IgD-negative memory B cell (primary cell): ENCODE measurements around the gene OSBPL3. TPM values are rescaled to one million over a fixed set of nuclear protein-coding genes. Genes with fewer than 3 reads are reported as not detected.

Source experiments
- H3K27ac Mint-ChIP-seq, 3 donors: one replicate each; pipeline ENCODE4 v1.8.0; 2020 to 2022; ENCODE audit warnings: mild to moderate bottlenecking in 3 of 3, mixed read lengths in 3 of 3, moderate library complexity in 1 of 3
- H3K27me3 Mint-ChIP-seq: one replicate; pipeline ENCODE4 v1.8.0; 2021; ENCODE audit warnings: mixed read lengths
- H3K36me3 Mint-ChIP-seq: one replicate; pipeline ENCODE4 v1.8.0; 2020; ENCODE audit warnings: mild to moderate bottlenecking, mixed read lengths
- H3K4me1 Mint-ChIP-seq, 3 donors: one replicate each; pipeline ENCODE4 v1.8.0; 2020 to 2022; ENCODE audit warnings: mixed read lengths in 3 of 3, mild to moderate bottlenecking in 1 of 3
- H3K4me3 Mint-ChIP-seq, 4 donors: one replicate each; pipeline ENCODE4 v1.8.0; 2020 to 2022; ENCODE audit warnings: mild to moderate bottlenecking in 4 of 4, mixed read lengths in 4 of 4, moderate library complexity in 3 of 4
- H3K9me3 Mint-ChIP-seq, 3 donors: one replicate each; pipeline ENCODE4 v1.8.0; 2020 to 2021; ENCODE audit warnings: mixed read lengths in 3 of 3, mild to moderate bottlenecking in 1 of 3
- polyA plus RNA-seq: library from polyadenylated mRNA; unstranded; fragments of 300-500 nt; fragmentation: Illumina TruSeq; gene quantifications from one replicate; pipeline ENCODE4 v1.2.3, GENCODE V29; 2021

The OSBPL3 gene
- polyA plus RNA-seq, 1 donor from 2014 or later: 13.0 TPM

DNA sequence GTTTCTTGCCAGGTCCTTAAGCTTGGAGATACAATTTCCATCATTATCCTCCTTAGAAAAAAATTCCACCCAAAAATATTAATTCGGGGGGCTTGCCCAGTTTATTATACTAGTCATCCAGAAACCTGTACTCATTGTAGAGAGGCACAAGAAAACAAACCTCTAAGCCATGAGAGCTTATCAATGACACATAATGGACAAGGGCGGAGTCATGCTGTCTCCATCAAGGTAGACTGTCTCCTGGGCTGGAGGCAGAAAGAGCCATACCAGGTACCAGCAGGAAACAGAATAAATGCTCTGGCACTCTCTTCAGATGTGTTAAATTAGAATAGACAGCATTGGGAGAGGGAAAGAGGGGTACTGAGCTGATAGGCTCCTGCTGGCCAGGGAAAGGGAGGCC is 153.0 kb downstream of the OSBPL3 start:
- Mint-ChIP-seq H3K4me3 (no peak overlapping the region), H3K36me3 (peaks cover 14% of the 10 kb centered on the region), H3K4me1 (peaks cover 42 to 61% (median 58%) of the 10 kb centered on the region in 3 donors), H3K9me3 (no peaks in the 10 kb centered on the region), H3K27me3 (no peaks in the 10 kb centered on the region), H3K27ac (peak overlapping the region in 1 of 3 donors; percentile 59)

DNA sequence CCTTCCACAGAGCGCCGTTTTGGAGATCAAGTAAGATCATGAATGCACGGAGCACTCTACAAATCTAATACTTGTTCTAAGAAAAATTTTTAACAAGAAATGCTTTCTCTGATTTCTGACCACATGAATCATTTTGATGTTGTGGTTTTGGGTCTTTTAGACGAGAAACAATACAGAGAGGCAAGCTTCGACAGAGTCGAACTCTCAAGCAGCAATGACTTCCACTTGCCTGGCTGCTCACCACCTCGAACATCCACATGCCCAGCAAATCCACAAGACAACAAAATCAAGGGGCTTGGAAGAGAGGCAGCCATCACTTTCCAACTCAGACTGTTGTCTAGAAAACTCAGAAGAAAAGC is 153.3 kb downstream of the OSBPL3 start:
- Mint-ChIP-seq H3K4me3 (peak overlapping the region in 1 of 4 donors; percentile 35), H3K27me3 (no peaks in the 10 kb centered on the region), H3K9me3 (no peaks in the 10 kb centered on the region), H3K36me3 (peaks cover 14% of the 10 kb centered on the region), H3K4me1 (peaks cover 44 to 64% (median 59%) of the 10 kb centered on the region in 3 donors), H3K27ac (peak overlapping the region in 1 of 3 donors; percentile 78)

DNA sequence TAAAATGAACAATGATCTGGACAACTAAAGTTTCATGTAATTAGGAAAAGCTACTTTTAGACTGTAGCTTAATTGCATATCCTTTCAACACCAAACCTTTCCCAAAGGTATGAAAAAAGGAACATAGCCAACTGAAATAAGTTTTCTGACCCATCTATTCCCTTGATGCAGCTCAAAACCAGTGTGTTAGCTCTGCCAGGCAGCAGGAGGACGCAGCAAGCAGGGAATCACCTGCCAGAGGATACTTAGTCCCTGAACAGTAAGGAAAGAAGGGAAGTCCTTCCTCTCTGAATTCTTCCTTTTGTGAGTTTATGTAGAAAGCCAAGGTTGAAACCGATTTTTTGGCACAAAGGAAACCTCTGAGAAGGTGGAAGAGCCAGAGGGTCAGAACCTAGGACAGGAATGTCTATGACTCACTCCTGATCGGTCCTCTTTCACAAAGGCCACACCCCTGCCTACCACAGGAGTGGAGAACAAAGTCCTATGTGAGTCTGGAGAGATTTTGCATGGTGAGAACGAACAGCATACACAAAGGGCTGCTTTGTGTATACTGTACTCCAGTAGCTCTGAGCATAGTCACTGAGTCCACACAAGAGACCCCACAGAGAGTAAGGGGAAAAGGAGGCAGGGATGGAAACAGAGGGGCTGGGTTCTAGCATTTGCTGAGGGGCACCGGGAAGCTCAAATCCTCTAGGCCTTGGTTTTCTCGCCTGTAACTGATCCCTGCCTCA is 153.9 kb downstream of the OSBPL3 start:
- Mint-ChIP-seq H3K27me3 (no peaks in the 10 kb centered on the region), H3K9me3 (no peaks in the 10 kb centered on the region), H3K27ac (peak overlapping the region in 2 of 3 donors; percentile 34 to 78), H3K36me3 (peaks cover 14% of the 10 kb centered on the region), H3K4me3 (peak overlapping the region in 1 of 4 donors; percentile 35), H3K4me1 (peaks cover 47 to 63% (median 63%) of the 10 kb centered on the region in 3 donors)

DNA sequence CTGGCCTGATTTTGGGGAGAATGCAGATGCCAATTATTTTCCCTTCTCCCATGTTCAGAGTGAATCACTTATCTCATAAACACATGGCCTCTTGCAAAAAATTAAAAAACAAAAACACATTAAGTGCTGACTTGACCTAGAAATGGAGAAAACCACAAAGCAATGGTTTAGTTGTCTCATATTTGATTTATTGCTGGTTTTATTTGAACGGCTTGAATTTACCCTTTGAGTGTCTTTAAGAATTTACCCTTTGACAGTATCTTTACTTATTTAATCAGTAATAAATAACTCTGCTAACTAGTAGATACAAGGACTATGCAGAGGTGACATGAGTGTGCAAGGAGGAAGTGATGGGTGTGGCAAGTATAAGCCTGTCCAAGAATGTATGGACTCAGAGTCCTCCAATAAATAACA is 154.6 kb downstream of the OSBPL3 start:
- Mint-ChIP-seq H3K36me3 (peaks cover 14% of the 10 kb centered on the region), H3K9me3 (no peaks in the 10 kb centered on the region), H3K27me3 (no peaks in the 10 kb centered on the region), H3K4me3 (peak overlapping the region in 1 of 4 donors; percentile 65), H3K27ac (peak overlapping the region in 2 of 3 donors; percentile 34 to 78), H3K4me1 (peaks cover 50 to 65% (median 63%) of the 10 kb centered on the region in 3 donors)

DNA sequence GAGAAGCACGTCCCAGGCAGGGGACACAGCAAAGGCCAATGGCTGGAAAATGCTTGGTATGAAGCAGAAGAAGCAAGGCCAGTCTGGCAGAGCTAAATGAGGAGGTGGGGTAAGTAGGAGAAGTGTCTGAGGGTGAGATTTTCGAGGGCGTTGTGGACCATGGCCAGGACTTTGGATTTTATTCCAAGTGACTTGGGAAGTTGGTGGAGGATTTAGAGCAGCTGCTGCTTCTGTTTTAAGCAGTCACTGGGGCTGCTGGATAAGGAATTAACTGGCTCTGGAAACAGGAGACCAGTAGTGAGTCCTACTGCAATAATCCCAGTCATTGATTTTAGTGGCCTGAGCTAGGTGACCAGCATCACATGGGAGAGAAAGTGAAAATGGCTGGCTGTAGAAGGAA is 155.1 kb downstream of the OSBPL3 start:
- H3K9me3 Mint-ChIP-seq: no peaks in the 10 kb centered on the region
- H3K27ac Mint-ChIP-seq: no peak overlapping the region
- no peaks in the 10 kb centered on the region for H3K27me3 Mint-ChIP-seq
- peaks cover 55 to 70% (median 65%) of the 10 kb centered on the region in 3 donors for H3K4me1 Mint-ChIP-seq
- no peak overlapping the region for H3K4me3 Mint-ChIP-seq
- H3K36me3 Mint-ChIP-seq: peaks cover 14% of the 10 kb centered on the region

DNA sequence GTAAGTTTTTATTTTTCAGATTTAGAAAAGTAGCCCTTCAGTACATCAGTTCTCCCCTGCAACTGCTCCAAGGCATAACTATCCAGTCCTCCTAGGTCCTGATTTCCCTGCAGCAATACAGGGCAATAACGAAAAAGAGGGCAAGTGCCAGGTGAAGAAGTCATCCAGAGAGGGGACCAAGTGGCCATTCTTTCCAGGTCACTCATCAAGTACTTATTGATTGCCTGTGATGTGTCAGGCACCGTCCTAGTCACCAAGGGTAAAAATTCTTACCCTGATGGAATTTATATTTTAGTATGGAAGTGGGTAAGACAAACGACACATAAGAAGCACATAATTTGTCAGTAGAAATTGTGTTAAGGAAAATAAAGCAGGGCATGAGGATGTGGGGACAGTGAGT is 155.6 kb downstream of the OSBPL3 start:
- H3K27ac Mint-ChIP-seq: no peak overlapping the region
- H3K4me1 Mint-ChIP-seq: peaks cover 56 to 66% (median 62%) of the 10 kb centered on the region in 3 donors
- no peaks in the 10 kb centered on the region for H3K27me3 Mint-ChIP-seq
- no peaks in the 10 kb centered on the region for H3K9me3 Mint-ChIP-seq
- H3K4me3 Mint-ChIP-seq: no peak overlapping the region
- peaks cover 14% of the 10 kb centered on the region for H3K36me3 Mint-ChIP-seq

DNA sequence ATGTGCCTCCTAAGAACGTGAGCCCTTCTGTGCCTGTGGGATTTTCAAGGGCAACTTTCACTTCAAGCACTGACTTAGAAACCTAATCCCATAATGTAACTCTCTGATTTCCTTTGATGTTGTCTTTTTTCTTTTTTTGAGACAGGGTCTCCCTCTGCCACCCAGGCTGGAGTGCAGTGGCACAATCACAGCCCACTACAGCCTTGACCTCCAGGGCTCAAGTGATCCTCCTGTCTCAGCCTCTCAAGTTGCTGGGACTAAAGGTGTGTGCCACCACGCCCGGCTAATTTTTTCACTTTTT is 158.3 kb downstream of the OSBPL3 start:
- peak overlapping the region in 3 of 4 donors; percentile 67 to 78 (median 72) for H3K4me3 Mint-ChIP-seq
- no peaks in the 10 kb centered on the region for H3K27me3 Mint-ChIP-seq
- H3K9me3 Mint-ChIP-seq: no peaks in the 10 kb centered on the region
- H3K27ac Mint-ChIP-seq: peak overlapping the region; percentile 93 to 99 (median 99)
- H3K36me3 Mint-ChIP-seq: peaks cover 7% of the 10 kb centered on the region
- peaks cover 47 to 54% (median 47%) of the 10 kb centered on the region in 3 donors for H3K4me1 Mint-ChIP-seq

DNA sequence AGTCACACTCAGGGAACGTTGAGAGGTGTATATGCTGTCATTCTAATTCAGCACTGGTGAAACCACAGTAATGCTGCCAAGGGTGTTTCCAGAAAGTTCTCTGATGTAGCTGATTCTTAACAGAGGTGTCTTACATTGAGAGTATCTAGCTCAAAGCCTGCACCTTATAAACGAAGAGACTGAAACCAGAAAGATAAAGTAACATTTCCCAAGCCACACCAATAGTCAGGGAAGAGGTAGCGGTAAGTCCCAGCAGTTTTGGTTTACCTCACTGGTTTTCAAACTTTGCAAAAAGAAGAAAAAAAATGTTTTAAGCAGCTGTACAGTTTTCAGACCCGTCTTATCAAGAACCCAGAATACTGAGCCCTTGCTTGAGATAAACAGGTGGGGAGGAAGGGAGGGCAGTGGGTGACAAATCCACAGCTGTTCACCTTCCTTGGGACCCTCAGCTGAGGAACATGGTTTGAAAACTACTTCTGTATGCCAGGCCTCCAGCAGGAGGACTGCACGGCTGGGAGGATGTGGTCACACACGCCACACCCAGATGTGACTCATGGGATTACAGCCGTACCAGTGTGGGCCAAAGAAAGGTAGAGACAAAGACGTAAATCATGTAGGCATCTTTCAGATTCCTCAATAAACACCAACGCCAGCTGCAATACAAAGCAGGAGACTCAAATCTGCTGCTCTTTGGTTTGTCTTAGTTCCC is 158.8 kb downstream of the OSBPL3 start:
- no peaks in the 10 kb centered on the region for H3K27me3 Mint-ChIP-seq
- peak overlapping the region; percentile 93 to 99 (median 99) for H3K27ac Mint-ChIP-seq
- peak overlapping the region; percentile 67 to 78 (median 71) for H3K4me3 Mint-ChIP-seq
- H3K36me3 Mint-ChIP-seq: peaks cover 5% of the 10 kb centered on the region
- H3K9me3 Mint-ChIP-seq: no peaks in the 10 kb centered on the region
- H3K4me1 Mint-ChIP-seq: peaks cover 42 to 49% (median 44%) of the 10 kb centered on the region in 3 donors

DNA sequence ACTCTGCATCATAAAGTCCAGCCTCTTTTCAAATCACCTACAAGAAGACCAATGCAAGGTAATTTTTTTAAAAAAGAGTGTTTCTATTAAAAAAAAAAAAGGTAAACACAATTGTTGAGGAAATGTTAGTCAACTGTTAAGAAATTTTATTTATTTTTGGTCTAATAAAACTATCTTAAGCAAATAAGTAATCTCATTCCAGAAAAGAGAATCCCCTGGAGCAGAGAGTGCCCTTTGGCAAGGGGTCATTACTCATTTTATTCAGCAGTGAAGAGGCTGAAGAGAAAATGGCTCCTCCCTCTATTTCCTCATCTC is 159.3 kb downstream of the OSBPL3 start:
- Mint-ChIP-seq H3K27me3 (no peaks in the 10 kb centered on the region), H3K36me3 (peaks cover 8% of the 10 kb centered on the region), H3K9me3 (no peaks in the 10 kb centered on the region), H3K4me1 (peaks cover 36 to 43% (median 39%) of the 10 kb centered on the region in 3 donors), H3K27ac (peak overlapping the region; percentile 93 to 99 (median 99)), H3K4me3 (peak overlapping the region in 3 of 4 donors; percentile 55 to 72 (median 67))

DNA sequence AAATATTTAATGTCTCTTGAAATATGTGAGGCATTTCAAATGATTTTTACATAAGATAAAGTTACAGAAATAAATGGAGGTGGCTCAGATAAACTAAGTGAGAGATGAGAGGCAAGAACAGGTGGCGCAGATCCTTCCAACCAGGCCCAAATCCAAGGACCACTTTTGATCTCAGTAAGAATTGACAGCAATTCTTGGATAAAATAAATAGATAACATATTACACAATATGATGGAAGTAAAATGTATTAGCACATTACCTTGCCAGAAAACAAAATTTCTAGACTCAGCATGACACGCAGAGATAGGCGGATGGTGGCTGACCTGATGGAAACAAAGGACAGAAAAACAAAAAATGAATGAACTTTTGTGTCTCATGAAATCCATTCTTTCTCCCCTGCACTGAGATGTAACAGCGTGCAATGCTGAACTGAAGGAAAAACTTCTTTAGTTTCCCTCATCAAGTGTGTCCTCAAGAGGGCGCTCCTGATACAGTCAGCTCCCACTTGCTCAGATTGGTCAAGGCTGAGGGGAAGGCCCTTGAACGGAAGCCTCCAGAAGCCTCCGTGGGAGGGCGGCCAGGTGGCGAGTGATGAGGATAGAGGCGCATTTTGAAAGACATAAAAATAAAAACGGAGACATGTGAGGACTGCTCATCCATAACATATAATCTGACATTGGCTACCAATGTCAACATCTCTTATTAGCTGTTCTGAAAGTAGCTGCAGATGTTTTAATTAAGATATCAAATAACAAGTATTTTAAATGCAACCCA is 159.9 kb downstream of the OSBPL3 start:
- Mint-ChIP-seq H3K27ac (peak overlapping the region; percentile 93 to 99 (median 99)), H3K27me3 (no peaks in the 10 kb centered on the region), H3K36me3 (peaks cover 8% of the 10 kb centered on the region), H3K4me3 (peak overlapping the region; percentile 29 to 91 (median 64)), H3K9me3 (no peaks in the 10 kb centered on the region), H3K4me1 (peaks cover 31 to 39% (median 33%) of the 10 kb centered on the region in 3 donors)

DNA sequence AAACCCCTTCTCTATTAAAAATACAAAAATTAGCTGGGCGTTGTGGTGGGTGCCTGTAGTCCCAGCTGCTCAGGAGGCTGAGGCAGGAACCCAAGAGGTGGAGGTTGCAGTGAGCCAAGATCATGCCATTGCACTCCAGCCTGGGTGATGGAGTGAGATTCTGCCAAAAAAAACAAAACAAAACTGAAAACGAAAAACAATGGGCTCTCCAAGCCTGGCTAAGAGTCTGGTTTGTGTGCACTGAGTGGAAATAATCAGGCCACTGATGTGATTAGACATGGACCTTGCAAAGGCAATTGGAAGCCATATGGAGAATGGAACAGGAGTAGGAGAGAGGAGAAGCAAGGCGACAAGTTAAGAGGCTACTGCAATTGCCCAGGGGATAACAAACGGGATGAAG is 162.6 kb downstream of the OSBPL3 start:
- Mint-ChIP-seq H3K9me3 (no peaks in the 10 kb centered on the region), H3K4me3 (no peak overlapping the region), H3K27ac (peak overlapping the region in 1 of 3 donors; percentile 86), H3K27me3 (no peaks in the 10 kb centered on the region), H3K4me1 (peaks cover 17 to 19% (median 18%) of the 10 kb centered on the region in 3 donors), H3K36me3 (peaks cover 6% of the 10 kb centered on the region)

DNA sequence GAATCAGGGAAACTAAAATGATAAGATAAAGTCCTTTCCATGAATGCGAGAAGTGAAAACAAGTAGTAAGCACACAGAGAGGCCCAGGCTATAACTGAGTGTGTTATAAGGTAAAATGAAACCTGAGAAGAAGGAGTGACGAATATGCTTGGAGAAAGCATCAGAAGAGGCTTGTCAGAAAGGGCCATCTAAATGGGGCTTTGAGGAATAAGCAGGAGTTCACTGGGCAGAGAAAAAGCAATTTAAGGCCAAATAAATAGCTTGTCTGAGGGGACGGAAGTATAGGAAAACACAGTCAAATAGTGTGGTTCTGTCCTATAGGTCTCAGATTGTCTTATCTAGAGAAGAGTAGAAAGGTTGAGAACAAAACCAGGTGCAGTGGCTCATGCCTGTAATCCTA is 163.1 kb downstream of the OSBPL3 start:
- no peaks in the 10 kb centered on the region for H3K27me3 Mint-ChIP-seq
- H3K27ac Mint-ChIP-seq: peak overlapping the region in 1 of 3 donors; percentile 86
- no peaks in the 10 kb centered on the region for H3K9me3 Mint-ChIP-seq
- no peak overlapping the region for H3K4me3 Mint-ChIP-seq
- peaks cover 17 to 19% (median 18%) of the 10 kb centered on the region in 3 donors for H3K4me1 Mint-ChIP-seq
- peaks cover 8% of the 10 kb centered on the region for H3K36me3 Mint-ChIP-seq

DNA sequence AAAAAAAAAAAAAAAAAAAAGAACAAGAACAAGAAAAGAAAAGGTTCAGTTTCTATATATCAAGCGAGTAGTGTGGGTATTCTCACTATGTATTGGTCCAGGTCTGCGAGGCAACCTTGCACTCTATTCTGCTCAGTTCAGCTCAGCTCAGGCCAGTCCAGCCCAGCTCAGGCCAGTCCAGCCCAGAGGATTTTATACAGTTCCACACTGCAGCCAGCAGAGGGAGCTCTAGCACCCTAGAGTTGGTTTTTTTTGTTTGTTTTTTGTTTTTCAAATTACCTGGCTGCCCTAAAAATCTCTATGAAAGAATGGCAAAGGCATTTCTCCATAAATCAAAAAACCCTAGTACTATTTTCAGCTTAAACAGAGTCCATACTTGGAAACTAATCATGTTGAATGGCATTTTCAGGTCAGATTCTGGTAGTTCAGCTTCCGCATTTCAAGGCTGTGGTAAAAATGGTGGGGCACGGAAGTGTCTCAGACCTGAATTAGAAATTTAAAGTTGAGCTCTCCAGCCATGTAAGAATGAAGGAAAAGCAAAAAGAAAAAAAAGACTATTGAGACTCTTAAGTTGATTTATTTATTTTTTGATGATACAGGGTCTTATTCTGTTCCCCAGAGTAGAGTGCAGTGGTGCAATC is 167.6 kb downstream of the OSBPL3 start:
- Mint-ChIP-seq H3K27ac (peak overlapping the region in 1 of 3 donors; percentile 35), H3K36me3 (peaks cover 20% of the 10 kb centered on the region), H3K27me3 (no peaks in the 10 kb centered on the region), H3K4me1 (peaks cover 0 to 3% (median 0%) of the 10 kb centered on the region in 3 donors), H3K9me3 (no peaks in the 10 kb centered on the region), H3K4me3 (peak overlapping the region in 1 of 4 donors; percentile 40)

DNA sequence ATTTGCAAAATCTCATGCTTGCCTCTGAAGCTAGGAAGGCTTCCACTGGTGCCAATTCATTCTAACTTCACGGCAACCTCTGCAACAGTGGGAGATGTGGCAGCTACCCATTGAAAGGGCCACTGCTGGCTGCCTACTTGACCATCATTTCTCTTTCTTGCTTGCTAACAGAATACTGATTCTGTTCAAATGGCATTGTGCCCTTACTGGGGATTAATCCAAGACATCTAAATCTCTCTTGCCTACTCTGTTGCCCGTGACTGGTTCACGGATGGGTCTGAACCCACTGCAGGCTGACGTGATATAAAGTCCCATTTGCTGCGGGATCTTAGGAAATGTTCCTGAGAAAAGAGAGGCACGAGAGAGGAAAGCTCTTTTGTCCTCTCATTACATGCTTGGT is 171.5 kb downstream of the OSBPL3 start:
- Mint-ChIP-seq H3K4me1 (peaks cover 0 to 3% (median 0%) of the 10 kb centered on the region in 3 donors), H3K4me3 (no peak overlapping the region), H3K36me3 (peaks cover 18% of the 10 kb centered on the region), H3K9me3 (no peaks in the 10 kb centered on the region), H3K27me3 (no peaks in the 10 kb centered on the region), H3K27ac (no peak overlapping the region)

DNA sequence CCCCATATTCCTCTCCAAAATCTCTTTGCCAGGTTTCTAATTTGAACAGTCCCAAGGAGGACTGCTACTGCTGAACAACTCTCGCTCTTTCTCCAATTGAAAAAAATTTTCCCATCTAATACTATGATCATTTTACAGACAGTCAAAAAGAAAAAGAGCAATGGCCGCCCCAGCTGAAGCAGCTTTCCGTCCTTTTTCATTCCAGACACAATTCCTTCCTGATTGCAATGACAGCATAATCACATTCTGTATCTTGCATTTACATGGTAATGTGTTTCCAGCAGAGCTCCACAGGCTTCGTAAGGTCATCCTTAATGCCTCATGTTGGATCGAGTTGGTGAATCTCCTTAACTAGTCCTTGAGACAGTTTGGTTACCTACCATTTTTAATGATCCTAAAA is 177.7 kb downstream of the OSBPL3 start:
- no peak overlapping the region for H3K4me3 Mint-ChIP-seq
- H3K9me3 Mint-ChIP-seq: no peaks in the 10 kb centered on the region
- no peak overlapping the region for H3K27ac Mint-ChIP-seq
- H3K4me1 Mint-ChIP-seq: no peaks in the 10 kb centered on the region
- no peaks in the 10 kb centered on the region for H3K27me3 Mint-ChIP-seq
- peaks cover 15% of the 10 kb centered on the region for H3K36me3 Mint-ChIP-seq
